Pancreas (tissue), 10 donors: ENCODE measurements around the gene MS4A4E. TPM values are rescaled to one million over a fixed set of nuclear protein-coding genes. Genes with fewer than 3 reads are reported as not detected.
A peak's percentile ranks its signal among the peaks of the same experiment; 100 is the strongest.

ENCODE experiments used
- ATAC-seq, 4 donors: fragments of 200-7000 bp; cut with Tn5 transposase; one replicate each; pipeline versions ENCODE4 v1.8.0 to v1.9.1; 2020; ENCODE audit warnings: mild to moderate bottlenecking in 4 of 4, moderate library complexity in 4 of 4
- DNase-seq, 6 donors: peaks; one replicate each; pipeline ENCODE4 v3.0.0-alpha.2; 2020
- FAIRE-seq: peaks from 2 replicates; lab custom pipeline; 2012; peaks lifted over from hg19 to GRCh38; lab: Jason Lieb, UNC
- H3K27ac ChIP-seq, 4 donors: fragments of 200-600 bp; sonication (generic); 1 replicate in 3 of 4; 2 replicates in 1 of 4; pipeline versions ENCODE4 v1.5.0 to v1.8.0; 2020
- H3K27me3 ChIP-seq, 4 donors: fragments of 200-600 bp; one replicate each; pipeline ENCODE4 v1.8.0; 2021
- H3K36me3 ChIP-seq, 3 donors: fragments of 200-600 bp; sonication (generic) in 1 of 3; one replicate each; pipeline versions ENCODE4 v1.5.0 to v1.8.0; 2020 to 2021
- H3K4me1 ChIP-seq, 3 donors: fragments of 200-600 bp; one replicate each; pipeline ENCODE4 v1.8.0; 2021
- H3K4me3 ChIP-seq, 4 donors: fragments of 200-600 bp; sonication (generic) in 2 of 4; one replicate each; pipeline versions ENCODE4 v1.5.0 to v1.8.0; 2020 to 2021
- H3K9me3 ChIP-seq, 4 donors: fragments of 200-600 bp; one replicate each; pipeline ENCODE4 v1.8.0; 2021
- WGBS, 2 donors: extraction: QIAGEN DNeasy Blood & Tissue Kit; methylation state at CpG; one replicate each; pipeline ENCODE4 v1.1.7; 2013; 5-methylcytosine and 5-hydroxymethylcytosine counted together
- intact Hi-C, 3 donors: fragments of 100-400 bp; cut with DNase I; formaldehyde crosslinking; loops; one replicate each; pipeline versions ENCODE4 v1.11.1 to v1.14.2; 2022
- polyA plus RNA-seq, 2 donors: library from polyadenylated mRNA; stranded (reverse); fragments of 200-250 nt; gene quantifications; one replicate each; pipeline ENCODE4 v1.2.3, GENCODE V29; 2013
- total RNA-seq, 6 donors: library from RNA; stranded (reverse); fragmentation: NEBNext Ultra II Directional in 4 of 6; extraction: Animal tissue kit (Norgen Biotek cat#: 25700) in 4 of 6; gene quantifications; one replicate each; pipeline versions ENCODE4 v1.2.1 to v1.2.4, GENCODE V29; 2021 to 2023
- TF ChIP-seq, protein P1 (sequence below), 4 donors: fragments of 200-600 bp; sonication (generic) in 3 of 4; IDR thresholded peaks; one replicate each; pipeline versions ENCODE4 v1.5.0 to v1.8.0; 2021; ENCODE audit warnings: antibody characterized with exemption in 4 of 4
- donor health status: healthy with polysubstance abuse.
- donor health status: DM: no; HTN: no; CAD: no; lungs with moderate emphysema.
- donor health status: DM: no; HTN: no; CAD: no.
- donor health status: control.
- donor health status: control.
- donor health status: Bipolar disorder and iron deficiency.
- donor health status: DM: yes; HTN: yes; CAD: no.
- donor health status: DM: no; HTN: no; CAD: no.
- donor health status: DM: no; HTN: no; CAD: no.
- donor health status: DM: yes; HTN: yes; CAD: no.

MS4A4E gene
- total and polyA plus RNA-seq, 8 donors, result 0.14 to 3.3 (median 0.35) TPM; not detected in 1

DNA sequence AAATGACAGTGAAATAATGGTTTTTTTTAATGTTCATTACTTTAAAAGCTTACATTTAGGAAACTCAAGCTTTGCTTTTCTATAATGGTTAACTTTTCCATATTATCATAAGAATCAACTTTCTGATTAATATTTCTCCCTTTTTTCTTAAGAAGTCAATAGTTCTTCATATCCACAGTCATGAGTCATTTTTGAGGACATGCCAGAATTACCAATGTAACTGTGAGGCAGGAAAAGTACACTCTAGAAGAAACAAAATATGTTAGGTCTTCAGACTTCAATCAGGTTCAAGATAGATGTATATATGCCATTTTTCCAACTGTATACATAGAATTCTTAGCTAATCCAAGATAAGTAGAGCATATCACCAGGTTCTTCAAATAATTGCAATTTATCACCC lies 70.9 kb downstream of the MS4A4E start:
- Histone ChIP-seq H3K9me3 (no peaks in the 10 kb centered on the region), H3K27me3 (no peaks in the 10 kb centered on the region), H3K4me1 (no peaks in the 10 kb centered on the region), H3K36me3 (no peaks in the 10 kb centered on the region), H3K4me3 (no peak overlapping the region), H3K27ac (no peak overlapping the region)
- DNase-seq (no peak), ATAC-seq (no peak), FAIRE-seq (no peak)
- TF ChIP-seq, protein P1, sequence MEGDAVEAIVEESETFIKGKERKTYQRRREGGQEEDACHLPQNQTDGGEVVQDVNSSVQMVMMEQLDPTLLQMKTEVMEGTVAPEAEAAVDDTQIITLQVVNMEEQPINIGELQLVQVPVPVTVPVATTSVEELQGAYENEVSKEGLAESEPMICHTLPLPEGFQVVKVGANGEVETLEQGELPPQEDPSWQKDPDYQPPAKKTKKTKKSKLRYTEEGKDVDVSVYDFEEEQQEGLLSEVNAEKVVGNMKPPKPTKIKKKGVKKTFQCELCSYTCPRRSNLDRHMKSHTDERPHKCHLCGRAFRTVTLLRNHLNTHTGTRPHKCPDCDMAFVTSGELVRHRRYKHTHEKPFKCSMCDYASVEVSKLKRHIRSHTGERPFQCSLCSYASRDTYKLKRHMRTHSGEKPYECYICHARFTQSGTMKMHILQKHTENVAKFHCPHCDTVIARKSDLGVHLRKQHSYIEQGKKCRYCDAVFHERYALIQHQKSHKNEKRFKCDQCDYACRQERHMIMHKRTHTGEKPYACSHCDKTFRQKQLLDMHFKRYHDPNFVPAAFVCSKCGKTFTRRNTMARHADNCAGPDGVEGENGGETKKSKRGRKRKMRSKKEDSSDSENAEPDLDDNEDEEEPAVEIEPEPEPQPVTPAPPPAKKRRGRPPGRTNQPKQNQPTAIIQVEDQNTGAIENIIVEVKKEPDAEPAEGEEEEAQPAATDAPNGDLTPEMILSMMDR (IDR thresholded peaks at IDR 0.05), result no peak
- intact Hi-C loops, result no loop called here

DNA sequence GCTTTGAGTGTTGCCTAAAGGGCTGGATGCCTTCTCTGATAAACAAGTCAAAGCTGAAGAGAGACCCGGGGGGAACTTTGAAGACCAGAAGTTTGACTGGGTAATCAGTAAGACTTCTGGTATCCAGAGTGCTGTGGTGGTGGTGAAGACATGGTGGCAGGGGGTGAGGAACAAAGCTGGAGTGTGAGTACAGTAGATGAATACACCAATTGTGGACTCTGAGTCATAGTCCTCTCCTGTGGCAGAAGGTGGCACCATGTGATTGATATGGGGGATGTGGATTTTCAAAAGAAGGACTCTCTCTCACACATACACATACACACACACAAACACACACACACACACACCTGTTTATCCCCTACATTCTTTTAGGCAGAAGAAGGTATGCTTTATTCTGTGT lies 72.4 kb downstream of the MS4A4E start:
- DNase-seq, result no peak
- Histone ChIP-seq H3K27me3 (no peaks in the 10 kb centered on the region), H3K4me1 (no peaks in the 10 kb centered on the region), H3K36me3 (no peaks in the 10 kb centered on the region), H3K27ac (no peak overlapping the region), H3K9me3 (no peaks in the 10 kb centered on the region), H3K4me3 (no peak overlapping the region)
- FAIRE-seq, result no peak
- TF ChIP-seq, protein P1 (IDR thresholded peaks at IDR 0.05), result no peak
- 81 to 96% methylated on average over 1 of the region's 1 CpG for WGBS, 2 donors
- no peak for ATAC-seq
- intact Hi-C loops, result no loop called here

DNA sequence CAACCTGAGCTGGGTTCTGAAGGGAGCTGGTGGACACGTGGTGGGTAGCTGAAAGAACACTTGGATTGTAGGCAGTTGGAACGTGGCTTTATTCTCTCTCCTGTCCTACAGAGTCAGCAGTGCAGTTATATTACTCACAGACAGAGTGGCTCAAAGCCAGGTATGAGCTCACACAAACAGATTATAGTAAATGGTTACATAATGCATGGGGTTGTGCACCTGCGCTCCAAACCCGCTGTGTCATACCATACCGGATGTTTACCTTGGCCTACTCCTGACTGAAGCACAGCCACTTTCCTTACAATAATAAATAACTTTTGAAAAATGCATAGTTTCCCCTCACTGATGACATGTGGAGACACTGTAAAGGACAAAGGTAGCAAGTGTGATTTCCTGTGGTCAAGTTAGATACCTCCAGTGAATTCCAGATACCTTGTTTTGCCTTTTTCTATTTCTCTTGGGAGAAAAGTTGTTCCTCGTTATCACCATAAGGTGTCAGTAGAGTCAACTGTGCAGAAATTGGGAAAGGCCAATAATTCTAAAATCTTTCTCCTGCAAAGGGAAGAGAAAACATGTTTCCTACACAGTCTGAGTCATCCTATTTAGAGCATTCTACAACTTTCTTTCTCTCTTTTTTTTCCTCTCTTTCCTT lies 73.5 kb downstream of the MS4A4E start:
- peak; percentile 67 to 93 (median 90) for ATAC-seq
- H3K4me3 ChIP-seq, result no peak overlapping the region
- H3K27me3 ChIP-seq, result no peaks in the 10 kb centered on the region
- DNase-seq, result peak in 4 of 6 donors; percentile 43 to 88 (median 66)
- H3K9me3 ChIP-seq, result no peaks in the 10 kb centered on the region
- FAIRE-seq, result no peak
- TF ChIP-seq, protein P1 (IDR thresholded peaks at IDR 0.05), result peak in 1 of 4 donors; percentile 15
- 44 to 57% methylated on average over 6 of the region's 6 CpGs for WGBS, 2 donors
- no peak overlapping the region for H3K27ac ChIP-seq
- intact Hi-C loops, result no loop called here
- H3K4me1 ChIP-seq, result no peaks in the 10 kb centered on the region
- H3K36me3 ChIP-seq, result no peaks in the 10 kb centered on the region

DNA sequence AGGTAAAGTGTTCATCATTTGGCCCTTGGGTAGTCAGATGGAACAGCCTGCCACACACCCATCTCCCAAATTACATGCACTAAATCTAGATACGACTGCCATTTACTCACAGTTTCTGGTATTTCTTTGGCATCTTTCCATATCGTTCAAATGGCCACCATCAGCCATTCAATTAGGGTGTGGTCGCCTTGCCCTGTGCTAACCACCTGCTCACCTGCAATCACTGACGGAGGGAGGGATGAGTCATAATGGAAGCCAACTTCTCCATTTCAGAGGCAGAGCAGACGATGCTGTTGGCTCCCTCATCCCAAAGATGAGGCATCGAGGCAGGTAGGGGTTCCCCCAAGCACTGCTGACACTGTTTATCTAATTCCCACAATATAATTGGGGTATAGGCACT lies 74.6 kb downstream of the MS4A4E start:
- no peak for DNase-seq
- peak in 1 of 4 donors; percentile 22 for ATAC-seq
- Histone ChIP-seq H3K4me1 (no peaks in the 10 kb centered on the region), H3K9me3 (no peaks in the 10 kb centered on the region), H3K27ac (no peak overlapping the region), H3K36me3 (no peaks in the 10 kb centered on the region), H3K27me3 (no peaks in the 10 kb centered on the region), H3K4me3 (no peak overlapping the region)
- no peak for FAIRE-seq
- intact Hi-C loops, result no loop called here
- 75 to 93% methylated on average over 6 of the region's 6 CpGs for WGBS, 2 donors
- TF ChIP-seq, protein P1 (IDR thresholded peaks at IDR 0.05), result no peak

DNA sequence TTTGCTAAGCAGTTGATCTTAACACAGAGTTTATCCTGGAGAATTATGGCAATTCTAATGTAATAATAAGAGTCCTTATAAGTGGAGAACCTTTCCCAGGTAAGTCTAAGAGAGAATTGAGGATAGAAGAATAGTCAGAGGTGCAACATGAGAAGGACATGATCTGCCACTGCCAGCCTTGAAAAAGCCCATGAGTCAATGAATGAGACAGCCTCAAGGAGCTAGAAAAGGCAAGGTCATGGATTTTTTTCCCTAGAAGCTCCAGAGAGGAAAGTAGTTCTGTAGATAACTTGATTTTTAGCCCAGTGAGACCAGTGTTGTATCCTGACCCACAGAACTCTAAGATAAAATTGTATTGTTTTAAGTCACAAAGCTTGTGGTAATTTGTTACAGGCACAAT lies 77.0 kb downstream of the MS4A4E start:
- Histone ChIP-seq H3K36me3 (no peaks in the 10 kb centered on the region), H3K9me3 (no peaks in the 10 kb centered on the region), H3K4me3 (no peak overlapping the region), H3K27ac (no peak overlapping the region), H3K27me3 (no peaks in the 10 kb centered on the region), H3K4me1 (no peaks in the 10 kb centered on the region)
- TF ChIP-seq, protein P1 (IDR thresholded peaks at IDR 0.05), result no peak
- intact Hi-C loops, result no loop called here
- DNase-seq (no peak), FAIRE-seq (no peak), ATAC-seq (no peak)
